Caco-2 (cell line): ENCODE results near the gene RRP15. TPM values are rescaled to one million over a fixed set of nuclear protein-coding genes. Genes with fewer than 3 reads are reported as not detected.

Source experiments
- BruUV-seq: library from RNA; stranded (reverse); fragments of 400-500 nt; replicated peaks from 2 replicates; lab custom pipeline; 2021; lab: Mats Ljungman, UMichigan
- CTCF ChIA-PET: fragments of 300-600 bp; sonication (Branson Sonifier 250); formaldehyde crosslinking; loops from one replicate; lab custom pipeline; 2022; ENCODE audit warnings: antibody characterized with exemption; lab: Charles Lee
- POLR2A ChIA-PET: fragments of 300-600 bp; sonication (Branson Sonifier 250); formaldehyde crosslinking; loops from one replicate; lab custom pipeline; 2022; ENCODE audit warnings: antibody characterized with exemption; lab: Charles Lee
- DNase-seq, 2 experiments: peaks; one replicate each; pipeline versions ENCODE4 v3.0.0 to v3.0.0-alpha.2; 2020 to 2022
- H3K27me3 ChIP-seq: replicated peaks from 2 replicates; pipeline ENCODE4 v1.6.0; 2011; ENCODE audit warnings: low read length; ENCODE audit not compliant: control insufficient read depth, insufficient read depth
- H3K36me3 ChIP-seq: 2 replicates; pipeline ENCODE4 v1.5.1; 2011; ENCODE audit warnings: low read length; ENCODE audit not compliant: control insufficient read depth, insufficient read depth
- H3K4me1 ChIP-seq: fragments of 250-450 bp; sonication (Bioruptor Pico); 2 replicates; pipeline ENCODE4 v1.5.1; 2020; ENCODE audit warnings: mild to moderate bottlenecking
- H3K4me3 ChIP-seq: 2 replicates; pipeline ENCODE4 v1.5.1; 2011; ENCODE audit warnings: low read depth, mild to moderate bottlenecking, control low read depth, low read length
- H3K9me3 ChIP-seq: fragments of 250-450 bp; sonication (Bioruptor Pico); 2 replicates; pipeline ENCODE4 v1.5.1; 2020; ENCODE audit warnings: mild to moderate bottlenecking, moderate library complexity
- H3K27ac Mint-ChIP-seq: one replicate; pipeline ENCODE4 v1.8.0; 2022; ENCODE audit warnings: mixed read lengths; ENCODE audit not compliant: unreplicated experiment
- H3K27me3 Mint-ChIP-seq: one replicate; pipeline ENCODE4 v1.8.0; 2022; ENCODE audit warnings: mixed read lengths; ENCODE audit not compliant: insufficient read depth, unreplicated experiment
- H3K36me3 Mint-ChIP-seq: one replicate; pipeline ENCODE4 v1.8.0; 2022; ENCODE audit warnings: mild to moderate bottlenecking, mixed read lengths; ENCODE audit not compliant: insufficient read depth, unreplicated experiment
- H3K4me1 Mint-ChIP-seq: one replicate; pipeline ENCODE4 v1.8.0; 2022; ENCODE audit warnings: low read depth, mixed read lengths; ENCODE audit not compliant: unreplicated experiment
- H3K4me3 Mint-ChIP-seq: one replicate; pipeline ENCODE4 v1.8.0; 2022; ENCODE audit warnings: mild to moderate bottlenecking, moderate library complexity, mixed read lengths; ENCODE audit not compliant: unreplicated experiment
- H3K9me3 Mint-ChIP-seq: one replicate; pipeline ENCODE4 v1.8.0; 2022; ENCODE audit warnings: mixed read lengths; ENCODE audit not compliant: unreplicated experiment
- CTCF ChIP-seq, 2 experiments: fragments of 200-600 bp in 1 of 2; IDR thresholded peaks; 1 replicate in 1 of 2; 2 replicates in 1 of 2; pipeline versions ENCODE4 v1.5.1 to v1.8.0; 2011 to 2022; ENCODE audit warnings: antibody characterized with exemption in 1 of 2, control low read depth in 1 of 2, inconsistent platforms in 1 of 2, low read depth in 1 of 2, low read length in 1 of 2, mild to moderate bottlenecking in 1 of 2, moderate library complexity in 1 of 2; ENCODE audit not compliant: insufficient read depth in 1 of 2, severe bottlenecking in 1 of 2, unreplicated experiment in 1 of 2
- intact Hi-C: fragments of 100-400 bp; cut with micrococcal nuclease; formaldehyde crosslinking; loops from one replicate; pipeline ENCODE4 v1.10.0; 2022; ENCODE audit not compliant: unreplicated experiment
- total RNA-seq: library from RNA; stranded (reverse); gene quantifications from 2 replicates; pipeline ENCODE4 v1.2.3, GENCODE V29; 2022

The RRP15 gene
- total RNA-seq, 1 experiment from 2014 or later, result 44.5 TPM

- Mint-ChIP-seq H3K9me3 (no peaks in the 10 kb centered on the region), H3K27me3 (no peaks in the 10 kb centered on the region), H3K36me3 (peaks cover 25% of the 10 kb centered on the region), H3K27ac (no peak overlapping the region), H3K4me3 (no peak overlapping the region), H3K4me1 (peaks cover 11% of the 10 kb centered on the region)
- no peaks in the 10 kb centered on the region for H3K27me3 ChIP-seq
- H3K4me1 ChIP-seq, result peaks cover 14% of the 10 kb centered on the region
- POLR2A ChIA-PET, result no interaction called here
- H3K36me3 ChIP-seq, result no peaks in the 10 kb centered on the region
- intact Hi-C loops, result loop anchor here (1.0 to 5.0 kb wide), 6 partner anchors 18 to 824 kb away; partner anchors contain the start of gene LYPLAL1
- peak overlapping the region; percentile 81 for H3K4me3 ChIP-seq
- peak; percentile 28 to 59 for DNase-seq
- no peaks in the 10 kb centered on the region for H3K9me3 ChIP-seq
- no peak for TF ChIP-seq CTCF (IDR thresholded peaks at IDR 0.05; ENCODE audit: insufficient read depth in 1 of 2, low read depth in 1 of 2, low read length in 1 of 2, severe bottlenecking in 1 of 2, unreplicated experiment in 1 of 2)
- no TSS peak for BruUV-seq
- CTCF ChIA-PET, result no interaction called here
Measured at GRCh38 chr1:218347723-218348627, 62.9 kb downstream of the RRP15 start.

GRCh38 chr1:218348628-218349071 lies 63.6 kb downstream of the RRP15 start:
- H3K27me3 Mint-ChIP-seq, result no peaks in the 10 kb centered on the region
- Histone ChIP-seq H3K27me3 (no peaks in the 10 kb centered on the region), H3K4me3 (no peak overlapping the region), H3K36me3 (no peaks in the 10 kb centered on the region), H3K9me3 (no peaks in the 10 kb centered on the region), H3K4me1 (peaks cover 19% of the 10 kb centered on the region)
- no peak overlapping the region for H3K4me3 Mint-ChIP-seq
- CTCF ChIA-PET, result no interaction called here
- BruUV-seq, result TSS peak; percentile 52
- H3K36me3 Mint-ChIP-seq, result peaks cover 32% of the 10 kb centered on the region
- intact Hi-C loops, result loop anchor here (5.0 kb wide), 5 partner anchors 51 to 824 kb away; partner anchors contain the start of gene LYPLAL1
- no peak for DNase-seq
- peaks cover 17% of the 10 kb centered on the region for H3K4me1 Mint-ChIP-seq
- TF ChIP-seq CTCF (IDR thresholded peaks at IDR 0.05; ENCODE audit: insufficient read depth in 1 of 2, low read depth in 1 of 2, low read length in 1 of 2, severe bottlenecking in 1 of 2, unreplicated experiment in 1 of 2), result no peak
- no peak overlapping the region for H3K27ac Mint-ChIP-seq
- no peaks in the 10 kb centered on the region for H3K9me3 Mint-ChIP-seq
- POLR2A ChIA-PET, result no interaction called here

GRCh38 chr1:218349348-218350034 lies 64.4 kb downstream of the RRP15 start:
- ChIA-PET POLR2A (no interaction called here), CTCF (no interaction called here)
- Mint-ChIP-seq H3K27ac (no peak overlapping the region), H3K4me3 (no peak overlapping the region), H3K4me1 (peaks cover 24% of the 10 kb centered on the region), H3K36me3 (peaks cover 32% of the 10 kb centered on the region), H3K9me3 (no peaks in the 10 kb centered on the region), H3K27me3 (no peaks in the 10 kb centered on the region)
- Histone ChIP-seq H3K36me3 (no peaks in the 10 kb centered on the region), H3K4me3 (no peak overlapping the region), H3K4me1 (peaks cover 18% of the 10 kb centered on the region), H3K27me3 (no peaks in the 10 kb centered on the region), H3K9me3 (no peaks in the 10 kb centered on the region)
- BruUV-seq, result no TSS peak
- no peak for TF ChIP-seq CTCF (IDR thresholded peaks at IDR 0.05; ENCODE audit: insufficient read depth in 1 of 2, low read depth in 1 of 2, low read length in 1 of 2, severe bottlenecking in 1 of 2, unreplicated experiment in 1 of 2)
- DNase-seq, result no peak
- intact Hi-C loops, result loop anchor here (5.0 kb wide), 5 partner anchors 52 to 823 kb away; partner anchors contain the start of gene LYPLAL1
